ENCODE data around the gene ADGRV1. TPM values are rescaled to one million over a fixed set of nuclear protein-coding genes. Genes with fewer than 3 reads are reported as not detected.

The ADGRV1 gene
- total RNA-seq, 4 donors from 2014 or later = not detected

DNA sequence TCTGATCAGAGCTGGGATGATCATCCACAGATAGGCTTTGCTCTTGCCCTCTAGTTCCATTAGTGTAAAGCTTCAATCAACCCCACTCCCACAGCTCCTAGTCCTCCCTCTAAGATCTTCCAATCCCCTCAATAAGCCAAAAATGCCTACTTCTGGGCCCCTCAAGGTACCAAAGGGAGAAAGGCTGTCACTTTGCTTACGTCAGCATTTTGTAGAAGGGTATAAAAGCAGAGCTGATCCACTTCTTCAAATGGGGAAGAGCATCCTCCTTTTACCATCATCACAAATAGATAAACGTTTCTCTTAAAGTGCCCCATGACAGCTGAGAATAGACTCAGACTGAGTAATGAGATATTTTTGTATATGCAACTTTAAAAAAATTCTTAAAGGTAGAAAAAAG lies 13.1 kb upstream of the ADGRV1 start:
- no peak for TF ChIP-seq CTCF (IDR thresholded peaks at IDR 0.05; ENCODE audit: low read depth)

DNA sequence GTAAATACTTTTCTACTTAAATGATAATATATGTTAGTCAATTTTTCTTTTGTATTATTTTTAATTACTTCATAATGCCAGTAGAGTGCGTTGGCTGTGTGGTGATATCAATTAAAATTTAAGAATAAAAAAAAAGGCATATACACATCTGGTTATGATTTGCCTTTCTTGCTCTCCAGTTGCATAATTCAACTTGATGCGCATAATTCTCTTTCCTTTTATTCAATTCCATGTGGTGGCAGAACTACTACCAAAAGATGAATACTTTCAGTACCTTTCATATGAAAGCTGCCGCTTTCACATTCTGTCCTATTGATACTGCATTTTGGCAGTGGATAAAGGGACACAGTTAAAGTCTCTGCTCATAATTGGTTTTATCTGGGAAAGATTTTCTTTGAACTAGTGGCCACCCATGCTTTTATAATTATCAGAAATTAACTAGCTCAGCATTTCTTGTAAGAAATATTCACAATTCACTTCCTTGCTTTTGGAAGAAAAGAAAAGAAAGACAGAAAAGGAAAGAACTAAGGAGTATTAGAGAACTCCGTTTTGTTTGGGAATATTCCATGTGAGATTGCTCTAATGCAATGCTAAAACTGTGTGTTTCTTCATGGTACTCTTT lies 12.3 kb upstream of the ADGRV1 start:
- TF ChIP-seq CTCF (IDR thresholded peaks at IDR 0.05; ENCODE audit: low read depth) = no peak

- TF ChIP-seq CTCF (IDR thresholded peaks at IDR 0.05; ENCODE audit: low read depth) = no peak
Observed at GRCh38 chr5:90547072-90547536, 11.5 kb upstream of the ADGRV1 start.

DNA sequence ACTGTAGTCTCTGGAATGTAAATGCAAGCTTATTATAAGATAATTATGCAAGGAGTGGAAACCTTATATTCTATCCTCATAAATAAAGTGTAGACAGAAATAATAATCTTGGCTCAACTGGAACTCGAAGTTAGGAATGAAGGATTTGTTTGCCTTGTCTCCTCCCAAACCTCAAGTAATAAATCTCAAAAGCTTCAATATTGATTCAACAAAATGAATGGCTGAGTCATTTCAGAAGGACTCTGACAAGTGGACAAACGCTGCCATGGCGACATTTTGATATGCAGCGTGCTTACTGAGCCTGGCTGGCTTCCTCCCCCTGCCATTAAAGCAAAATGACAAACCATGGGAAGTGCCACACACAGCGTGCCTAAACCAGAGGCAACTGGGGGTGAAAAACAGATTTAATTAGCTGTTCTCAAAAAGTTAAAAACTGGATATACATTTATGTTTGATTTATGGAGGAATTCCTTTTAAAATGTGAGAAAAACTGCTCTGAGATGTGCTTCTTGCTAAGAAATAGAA lies 10.5 kb upstream of the ADGRV1 start:
- TF ChIP-seq CTCF (IDR thresholded peaks at IDR 0.05; ENCODE audit: low read depth) = no peak

- no peak for TF ChIP-seq CTCF (IDR thresholded peaks at IDR 0.05; ENCODE audit: low read depth)
Observed at GRCh38 chr5:90549223-90549622, 9.4 kb upstream of the ADGRV1 start.

DNA sequence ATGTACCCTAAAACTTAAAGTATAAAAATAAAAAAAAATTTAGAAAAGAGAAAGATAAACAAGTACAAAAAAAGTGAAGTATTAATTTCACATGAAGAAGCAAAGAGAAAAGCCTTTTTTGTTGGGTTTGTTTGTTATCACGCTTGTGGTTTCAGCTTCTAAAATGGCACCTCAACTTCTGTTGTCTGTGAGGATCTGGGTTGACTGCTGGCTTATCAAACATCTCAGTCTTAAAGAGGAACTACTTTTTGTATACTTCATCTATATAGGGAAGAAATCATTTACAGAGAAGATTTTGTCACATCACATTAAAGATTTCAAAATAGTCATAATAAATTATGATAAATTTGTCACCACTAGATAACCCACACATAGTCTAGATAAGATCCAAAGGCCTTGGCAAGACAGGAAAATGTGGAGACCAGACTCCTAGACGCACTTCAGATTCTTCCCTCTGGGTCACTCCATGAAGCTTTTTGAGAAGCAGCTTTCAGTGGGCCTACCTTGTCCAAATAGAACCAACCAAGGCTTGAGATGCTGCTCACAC lies 8.8 kb upstream of the ADGRV1 start:
- no peak for TF ChIP-seq CTCF (IDR thresholded peaks at IDR 0.05; ENCODE audit: low read depth)

DNA sequence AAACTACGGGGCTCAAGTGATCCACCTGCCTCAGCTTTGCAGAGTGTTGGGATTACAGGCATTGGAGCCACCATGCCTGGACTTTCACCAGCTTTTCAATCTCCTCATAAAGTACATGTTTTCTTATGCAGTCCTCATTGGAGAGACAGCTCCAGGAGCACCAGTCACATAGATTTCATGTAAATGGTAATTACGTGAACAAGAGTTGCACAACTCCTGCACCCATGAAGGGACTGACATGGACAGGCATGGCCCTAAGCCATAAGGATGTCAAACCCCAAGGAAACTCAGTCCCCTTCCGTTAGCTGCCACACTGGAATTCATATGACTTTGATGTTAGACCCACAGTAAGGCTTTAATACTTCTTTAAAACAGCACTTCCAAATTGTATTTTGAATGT lies 7.6 kb upstream of the ADGRV1 start:
- TF ChIP-seq CTCF (IDR thresholded peaks at IDR 0.05; ENCODE audit: low read depth) = no peak
